K562 (cell line): ENCODE data around the gene AKT3. TPM values are rescaled to one million over a fixed set of nuclear protein-coding genes. Genes with fewer than 3 reads are reported as not detected.

Experiments used
- CREB3L1 ChIP-seq: fragments of 450-650 bp; IDR thresholded peaks from 2 replicates; pipeline ENCODE4 v1.6.1; 2014; ENCODE audit warnings: low read depth, mild to moderate bottlenecking, moderate library complexity, borderline replicate concordance
- CTBP1 ChIP-seq: fragments of 450-650 bp; IDR thresholded peaks from 2 replicates; pipeline ENCODE4 v1.6.1; 2016; ENCODE audit warnings: borderline replicate concordance
- EGR1 ChIP-seq: fragments of 450-650 bp; conservative IDR thresholded peaks from 2 replicates; pipeline ENCODE4 v1.6.1; 2017; ENCODE audit warnings: mild to moderate bottlenecking
- RB1 ChIP-seq: fragments of 450-650 bp; IDR thresholded peaks from 2 replicates; pipeline ENCODE4 v1.6.1; 2017; ENCODE audit warnings: low read depth, mild to moderate bottlenecking
- RBBP5 ChIP-seq: fragments of 200-600 bp; sonication (generic); IDR thresholded peaks from 2 replicates; pipeline ENCODE4 v1.6.1; 2012; ENCODE audit warnings: borderline replicate concordance, mild to moderate bottlenecking, low read length, control low read depth, inconsistent platforms; ENCODE audit not compliant: insufficient read depth, poor library complexity, severe bottlenecking
- RBFOX2 ChIP-seq: fragments of 200-400 bp; formaldehyde crosslinking; IDR thresholded peaks from 2 replicates; pipeline ENCODE4 v1.6.1; 2017; ENCODE audit warnings: low read depth, mild to moderate bottlenecking, low read length, moderate library complexity
- SAFB ChIP-seq: fragments of 200-400 bp; formaldehyde crosslinking; IDR thresholded peaks from 2 replicates; pipeline ENCODE4 v1.6.1; 2017; ENCODE audit warnings: low read depth, low read length, borderline replicate concordance
- polyA plus RNA-seq, 8 experiments: library from polyadenylated mRNA; depleted of rRNA in 4 of 8; stranded (reverse) in 5 of 8; unstranded in 3 of 8; fragments of >200 nt; fragmentation: Nextera tagmentation in 2 of 8; fragmentation: Illumina TruSeq in 1 of 8; extraction: Ambion mirVana in 2 of 8; extraction: Trizol in 1 of 8; gene quantifications; 2 replicates each; pipeline versions ENCODE4 v1.2.1 to v1.2.3, GENCODE V29; 2011 to 2014; ENCODE audit warnings: inconsistent platforms in 1 of 8, missing spikeins in 1 of 8
- total RNA-seq, 7 experiments: library from RNA; depleted of rRNA in 6 of 7; stranded (reverse); fragments of >200 nt in 6 of 7; fragmentation: Illumina TruSeq in 2 of 7; extraction: Trizol in 2 of 7; gene quantifications; 2 replicates each; pipeline versions ENCODE4 v1.2.1 to v1.2.3, GENCODE V29; 2011 to 2021; ENCODE audit warnings: low replicate concordance in 1 of 7
- TF ChIP-seq, protein P1 (sequence below): fragments of 250-450 bp; sonication (Bioruptor Pico); IDR thresholded peaks from 2 replicates; pipeline ENCODE4 v1.5.0; 2021; ENCODE audit warnings: mild to moderate bottlenecking, borderline replicate concordance
- TF ChIP-seq, protein P2 (sequence below): fragments of 450-650 bp; IDR thresholded peaks from 2 replicates; pipeline ENCODE4 v1.6.1; 2016; ENCODE audit warnings: mild to moderate bottlenecking, moderate library complexity

AKT3 gene
- total and polyA plus RNA-seq, 9 of the 15 experiments (the other 6 are each of a cell fraction or from before 2014, with no cell fraction given): 0.04 to 0.54 (median 0.18) TPM; not detected in 1

DNA sequence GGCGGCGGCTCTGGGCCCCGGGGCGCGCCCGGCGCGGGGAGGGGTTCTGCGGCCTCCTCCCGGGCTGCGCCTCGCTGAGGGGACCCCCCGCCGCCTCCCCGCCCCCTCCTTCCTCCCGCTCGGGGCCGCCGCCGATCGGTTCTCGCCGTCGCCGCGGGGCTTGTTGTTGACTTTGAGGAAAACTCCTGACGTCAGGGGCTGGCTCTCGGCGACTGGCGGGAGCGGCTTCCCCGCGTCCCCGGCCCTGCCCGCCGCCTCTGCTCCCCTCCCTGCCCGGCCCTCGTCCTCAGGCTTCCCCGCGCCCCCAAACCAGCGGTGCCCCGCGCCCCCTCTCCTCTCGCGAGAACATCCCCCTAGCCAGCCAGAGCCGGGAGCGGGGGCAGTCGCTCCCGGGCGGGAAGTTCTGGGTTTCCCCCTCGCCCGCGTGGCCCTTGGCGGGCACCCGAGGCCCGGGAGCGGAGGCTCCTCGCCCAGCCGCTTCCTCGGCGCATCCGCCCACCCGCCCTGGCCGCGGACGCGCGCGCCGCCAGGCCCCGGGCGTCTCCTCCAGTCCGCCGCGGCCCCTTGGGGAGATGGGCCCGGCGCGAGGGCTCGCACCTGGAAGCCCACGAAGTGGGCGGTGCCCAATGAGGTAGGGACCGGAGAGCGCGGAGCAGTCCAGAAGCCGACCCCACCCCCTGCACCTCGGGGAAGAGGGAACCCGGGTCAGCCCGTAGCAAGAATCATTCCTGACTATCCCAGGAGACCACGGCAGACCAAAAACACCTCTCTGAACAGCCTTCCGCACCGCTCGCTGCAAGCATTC lies 611 bp upstream of the AKT3 start (continued):
- TF ChIP-seq RBBP5: peak; percentile 73
- TF ChIP-seq EGR1: peak; percentile 41
- TF ChIP-seq RB1: peak; percentile 72
- peak; percentile 59 for TF ChIP-seq RBFOX2
- TF ChIP-seq CREB3L1: 0 out of 2 replicates have a peak, but pooled peaks have one; percentile 39
- TF ChIP-seq, protein P1, sequence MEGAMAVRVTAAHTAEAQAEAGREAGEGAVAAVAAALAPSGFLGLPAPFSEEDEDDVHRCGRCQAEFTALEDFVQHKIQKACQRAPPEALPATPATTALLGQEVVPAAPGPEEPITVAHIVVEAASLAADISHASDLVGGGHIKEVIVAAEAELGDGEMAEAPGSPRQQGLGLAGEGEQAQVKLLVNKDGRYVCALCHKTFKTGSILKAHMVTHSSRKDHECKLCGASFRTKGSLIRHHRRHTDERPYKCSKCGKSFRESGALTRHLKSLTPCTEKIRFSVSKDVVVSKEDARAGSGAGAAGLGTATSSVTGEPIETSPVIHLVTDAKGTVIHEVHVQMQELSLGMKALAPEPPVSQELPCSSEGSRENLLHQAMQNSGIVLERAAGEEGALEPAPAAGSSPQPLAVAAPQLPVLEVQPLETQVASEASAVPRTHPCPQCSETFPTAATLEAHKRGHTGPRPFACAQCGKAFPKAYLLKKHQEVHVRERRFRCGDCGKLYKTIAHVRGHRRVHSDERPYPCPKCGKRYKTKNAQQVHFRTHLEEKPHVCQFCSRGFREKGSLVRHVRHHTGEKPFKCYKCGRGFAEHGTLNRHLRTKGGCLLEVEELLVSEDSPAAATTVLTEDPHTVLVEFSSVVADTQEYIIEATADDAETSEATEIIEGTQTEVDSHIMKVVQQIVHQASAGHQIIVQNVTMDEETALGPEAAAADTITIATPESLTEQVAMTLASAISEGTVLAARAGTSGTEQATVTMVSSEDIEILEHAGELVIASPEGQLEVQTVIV (CRISPR knock-in tag): no peak
- TF ChIP-seq, protein P2, sequence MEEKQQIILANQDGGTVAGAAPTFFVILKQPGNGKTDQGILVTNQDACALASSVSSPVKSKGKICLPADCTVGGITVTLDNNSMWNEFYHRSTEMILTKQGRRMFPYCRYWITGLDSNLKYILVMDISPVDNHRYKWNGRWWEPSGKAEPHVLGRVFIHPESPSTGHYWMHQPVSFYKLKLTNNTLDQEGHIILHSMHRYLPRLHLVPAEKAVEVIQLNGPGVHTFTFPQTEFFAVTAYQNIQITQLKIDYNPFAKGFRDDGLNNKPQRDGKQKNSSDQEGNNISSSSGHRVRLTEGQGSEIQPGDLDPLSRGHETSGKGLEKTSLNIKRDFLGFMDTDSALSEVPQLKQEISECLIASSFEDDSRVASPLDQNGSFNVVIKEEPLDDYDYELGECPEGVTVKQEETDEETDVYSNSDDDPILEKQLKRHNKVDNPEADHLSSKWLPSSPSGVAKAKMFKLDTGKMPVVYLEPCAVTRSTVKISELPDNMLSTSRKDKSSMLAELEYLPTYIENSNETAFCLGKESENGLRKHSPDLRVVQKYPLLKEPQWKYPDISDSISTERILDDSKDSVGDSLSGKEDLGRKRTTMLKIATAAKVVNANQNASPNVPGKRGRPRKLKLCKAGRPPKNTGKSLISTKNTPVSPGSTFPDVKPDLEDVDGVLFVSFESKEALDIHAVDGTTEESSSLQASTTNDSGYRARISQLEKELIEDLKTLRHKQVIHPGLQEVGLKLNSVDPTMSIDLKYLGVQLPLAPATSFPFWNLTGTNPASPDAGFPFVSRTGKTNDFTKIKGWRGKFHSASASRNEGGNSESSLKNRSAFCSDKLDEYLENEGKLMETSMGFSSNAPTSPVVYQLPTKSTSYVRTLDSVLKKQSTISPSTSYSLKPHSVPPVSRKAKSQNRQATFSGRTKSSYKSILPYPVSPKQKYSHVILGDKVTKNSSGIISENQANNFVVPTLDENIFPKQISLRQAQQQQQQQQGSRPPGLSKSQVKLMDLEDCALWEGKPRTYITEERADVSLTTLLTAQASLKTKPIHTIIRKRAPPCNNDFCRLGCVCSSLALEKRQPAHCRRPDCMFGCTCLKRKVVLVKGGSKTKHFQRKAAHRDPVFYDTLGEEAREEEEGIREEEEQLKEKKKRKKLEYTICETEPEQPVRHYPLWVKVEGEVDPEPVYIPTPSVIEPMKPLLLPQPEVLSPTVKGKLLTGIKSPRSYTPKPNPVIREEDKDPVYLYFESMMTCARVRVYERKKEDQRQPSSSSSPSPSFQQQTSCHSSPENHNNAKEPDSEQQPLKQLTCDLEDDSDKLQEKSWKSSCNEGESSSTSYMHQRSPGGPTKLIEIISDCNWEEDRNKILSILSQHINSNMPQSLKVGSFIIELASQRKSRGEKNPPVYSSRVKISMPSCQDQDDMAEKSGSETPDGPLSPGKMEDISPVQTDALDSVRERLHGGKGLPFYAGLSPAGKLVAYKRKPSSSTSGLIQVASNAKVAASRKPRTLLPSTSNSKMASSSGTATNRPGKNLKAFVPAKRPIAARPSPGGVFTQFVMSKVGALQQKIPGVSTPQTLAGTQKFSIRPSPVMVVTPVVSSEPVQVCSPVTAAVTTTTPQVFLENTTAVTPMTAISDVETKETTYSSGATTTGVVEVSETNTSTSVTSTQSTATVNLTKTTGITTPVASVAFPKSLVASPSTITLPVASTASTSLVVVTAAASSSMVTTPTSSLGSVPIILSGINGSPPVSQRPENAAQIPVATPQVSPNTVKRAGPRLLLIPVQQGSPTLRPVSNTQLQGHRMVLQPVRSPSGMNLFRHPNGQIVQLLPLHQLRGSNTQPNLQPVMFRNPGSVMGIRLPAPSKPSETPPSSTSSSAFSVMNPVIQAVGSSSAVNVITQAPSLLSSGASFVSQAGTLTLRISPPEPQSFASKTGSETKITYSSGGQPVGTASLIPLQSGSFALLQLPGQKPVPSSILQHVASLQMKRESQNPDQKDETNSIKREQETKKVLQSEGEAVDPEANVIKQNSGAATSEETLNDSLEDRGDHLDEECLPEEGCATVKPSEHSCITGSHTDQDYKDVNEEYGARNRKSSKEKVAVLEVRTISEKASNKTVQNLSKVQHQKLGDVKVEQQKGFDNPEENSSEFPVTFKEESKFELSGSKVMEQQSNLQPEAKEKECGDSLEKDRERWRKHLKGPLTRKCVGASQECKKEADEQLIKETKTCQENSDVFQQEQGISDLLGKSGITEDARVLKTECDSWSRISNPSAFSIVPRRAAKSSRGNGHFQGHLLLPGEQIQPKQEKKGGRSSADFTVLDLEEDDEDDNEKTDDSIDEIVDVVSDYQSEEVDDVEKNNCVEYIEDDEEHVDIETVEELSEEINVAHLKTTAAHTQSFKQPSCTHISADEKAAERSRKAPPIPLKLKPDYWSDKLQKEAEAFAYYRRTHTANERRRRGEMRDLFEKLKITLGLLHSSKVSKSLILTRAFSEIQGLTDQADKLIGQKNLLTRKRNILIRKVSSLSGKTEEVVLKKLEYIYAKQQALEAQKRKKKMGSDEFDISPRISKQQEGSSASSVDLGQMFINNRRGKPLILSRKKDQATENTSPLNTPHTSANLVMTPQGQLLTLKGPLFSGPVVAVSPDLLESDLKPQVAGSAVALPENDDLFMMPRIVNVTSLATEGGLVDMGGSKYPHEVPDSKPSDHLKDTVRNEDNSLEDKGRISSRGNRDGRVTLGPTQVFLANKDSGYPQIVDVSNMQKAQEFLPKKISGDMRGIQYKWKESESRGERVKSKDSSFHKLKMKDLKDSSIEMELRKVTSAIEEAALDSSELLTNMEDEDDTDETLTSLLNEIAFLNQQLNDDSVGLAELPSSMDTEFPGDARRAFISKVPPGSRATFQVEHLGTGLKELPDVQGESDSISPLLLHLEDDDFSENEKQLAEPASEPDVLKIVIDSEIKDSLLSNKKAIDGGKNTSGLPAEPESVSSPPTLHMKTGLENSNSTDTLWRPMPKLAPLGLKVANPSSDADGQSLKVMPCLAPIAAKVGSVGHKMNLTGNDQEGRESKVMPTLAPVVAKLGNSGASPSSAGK: peak; percentile 74
- TF ChIP-seq CTBP1: peak; percentile 54
- TF ChIP-seq SAFB: 0 out of 2 replicates have a peak, but pooled peaks have one; percentile 53
